ENCODE data around the gene CHIC2. TPM values are rescaled to one million over a fixed set of nuclear protein-coding genes. Genes with fewer than 3 reads are reported as not detected.

The CHIC2 gene
- total and polyA plus RNA-seq, 2 of the 8 experiments (the other 6 are each of a cell fraction or from before 2014, with no cell fraction given): 4.5 to 10.9 TPM

DNA sequence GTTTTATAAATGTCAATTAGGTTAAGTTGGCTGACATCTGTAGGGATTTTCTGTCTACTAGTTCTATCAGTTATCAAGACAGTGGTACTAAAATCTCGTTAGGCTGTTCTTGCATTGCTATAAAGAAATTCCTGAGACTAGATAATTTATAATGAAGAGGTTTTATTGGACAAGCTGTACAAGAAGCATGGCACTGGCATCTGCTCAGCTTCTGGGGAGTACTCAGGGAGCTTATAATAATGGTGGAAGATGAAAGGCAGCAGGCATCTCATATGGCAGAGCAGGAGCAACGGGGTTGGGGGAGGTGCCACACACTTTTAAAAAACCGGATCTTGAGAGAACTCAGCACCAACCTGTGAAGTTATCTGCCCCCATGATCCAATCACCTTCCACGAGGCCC, 28.2 kb downstream of the CHIC2 start:
- Histone ChIP-seq H3K79me2 (ENCODE audit: control insufficient read depth in 1 of 2, insufficient read depth in 2 of 2, low read length in 2 of 2) (no peaks in the 10 kb centered on the region), H3K23me2 (ENCODE audit: low read depth, low read length) (no peaks in the 10 kb centered on the region)
- no peak for TF ChIP-seq KDM5A (IDR thresholded peaks at IDR 0.05; ENCODE audit: low read length)
- no peak for TF ChIP-seq NRF1 (IDR thresholded peaks at IDR 0.05; ENCODE audit: low read depth, low read length)
- TF ChIP-seq, protein P1, sequence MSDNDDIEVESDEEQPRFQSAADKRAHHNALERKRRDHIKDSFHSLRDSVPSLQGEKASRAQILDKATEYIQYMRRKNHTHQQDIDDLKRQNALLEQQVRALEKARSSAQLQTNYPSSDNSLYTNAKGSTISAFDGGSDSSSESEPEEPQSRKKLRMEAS (IDR thresholded peaks at IDR 0.05): no peak
- TF ChIP-seq, protein P2, sequence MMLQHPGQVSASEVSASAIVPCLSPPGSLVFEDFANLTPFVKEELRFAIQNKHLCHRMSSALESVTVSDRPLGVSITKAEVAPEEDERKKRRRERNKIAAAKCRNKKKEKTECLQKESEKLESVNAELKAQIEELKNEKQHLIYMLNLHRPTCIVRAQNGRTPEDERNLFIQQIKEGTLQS (IDR thresholded peaks at IDR 0.05; ENCODE audit: insufficient read depth, low read depth, low read length): no peak
- no peak for TF ChIP-seq RNF2 (IDR thresholded peaks at IDR 0.05; ENCODE audit: borderline replicate concordance, low read depth, low read length, missing control alignments, poor library complexity, severe bottlenecking)
- TF ChIP-seq JUND (IDR thresholded peaks at IDR 0.05; ENCODE audit: low read length): no peak
- TF ChIP-seq, protein P3, sequence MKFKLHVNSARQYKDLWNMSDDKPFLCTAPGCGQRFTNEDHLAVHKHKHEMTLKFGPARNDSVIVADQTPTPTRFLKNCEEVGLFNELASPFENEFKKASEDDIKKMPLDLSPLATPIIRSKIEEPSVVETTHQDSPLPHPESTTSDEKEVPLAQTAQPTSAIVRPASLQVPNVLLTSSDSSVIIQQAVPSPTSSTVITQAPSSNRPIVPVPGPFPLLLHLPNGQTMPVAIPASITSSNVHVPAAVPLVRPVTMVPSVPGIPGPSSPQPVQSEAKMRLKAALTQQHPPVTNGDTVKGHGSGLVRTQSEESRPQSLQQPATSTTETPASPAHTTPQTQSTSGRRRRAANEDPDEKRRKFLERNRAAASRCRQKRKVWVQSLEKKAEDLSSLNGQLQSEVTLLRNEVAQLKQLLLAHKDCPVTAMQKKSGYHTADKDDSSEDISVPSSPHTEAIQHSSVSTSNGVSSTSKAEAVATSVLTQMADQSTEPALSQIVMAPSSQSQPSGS (IDR thresholded peaks at IDR 0.05; ENCODE audit: low read length): no peak
- TF ChIP-seq JUN (IDR thresholded peaks at IDR 0.05; ENCODE audit: low read depth, low read length): no peak
- TF ChIP-seq FOSL1 (IDR thresholded peaks at IDR 0.05; ENCODE audit: insufficient read depth, low read depth, low read length): no peak
- no peak for TF ChIP-seq TBP (IDR thresholded peaks at IDR 0.05; ENCODE audit: low read depth, low read length)
- TF ChIP-seq BACH1 (IDR thresholded peaks at IDR 0.05; ENCODE audit: low read length): no peak
- TF ChIP-seq EP300 (IDR thresholded peaks at IDR 0.05; ENCODE audit: borderline replicate concordance in 1 of 2, low read depth in 2 of 2, low read length in 2 of 2): no peak

More for the DNA sequence above, 28.2 kb downstream of the CHIC2 start:
- no peak overlapping the region for H3K18ac ChIP-seq (ENCODE audit: extremely low read depth, low read length)
- FAIRE-seq (peak; percentile 7), DNase-seq (ENCODE audit: low read depth in 1 of 2, low spot score in 2 of 2) (no peak)
- H4K5ac ChIP-seq (ENCODE audit: insufficient read length, low read depth, low read length): no peak overlapping the region
- H2BK15ac ChIP-seq (ENCODE audit: low read length): no peak overlapping the region
- H4K91ac ChIP-seq (replicated peaks; ENCODE audit: insufficient read length, low read length): no peak overlapping the region
- ChIA-PET CTCF (ENCODE audit: partially characterized antibody) (no interaction called here), POLR2A (ENCODE audit: partially characterized antibody) (no interaction called here)
- H3K4me1 ChIP-seq (replicated peaks in 1 of 4; ENCODE audit: control insufficient read depth in 3 of 4, insufficient read depth in 4 of 4, low read length in 3 of 4): peaks cover 0 to 4% (median 0%) of the 10 kb centered on the region in 4 experiments; a peak in 1 of 7 replicates
- no peak overlapping the region for H3K27ac ChIP-seq (ENCODE audit: low read depth, low read length)
- H4K20me1 ChIP-seq (replicated peaks in 1 of 2; ENCODE audit: control insufficient read depth in 1 of 2, insufficient read depth in 2 of 2, low read length in 2 of 2): no peaks in the 10 kb centered on the region
- no peaks in the 10 kb centered on the region for H3K9me3 ChIP-seq (ENCODE audit: insufficient read depth in 2 of 2, low read depth in 1 of 2, low read length in 1 of 2)
- H2BK12ac ChIP-seq (ENCODE audit: low read depth, low read length): no peak overlapping the region
- H3K4ac ChIP-seq (replicated peaks; ENCODE audit: insufficient read length, low read depth, low read length): no peak overlapping the region
- no peak overlapping the region for H2AK5ac ChIP-seq (ENCODE audit: low read depth, low read length)
- H3K79me1 ChIP-seq (ENCODE audit: low read depth, low read length): no peaks in the 10 kb centered on the region
- no peak overlapping the region for H2BK20ac ChIP-seq (ENCODE audit: low read length)
- no peak overlapping the region for H2BK120ac ChIP-seq (replicated peaks; ENCODE audit: low read depth, low read length)
- no peak overlapping the region for H3K56ac ChIP-seq (replicated peaks; ENCODE audit: insufficient read length, low read depth, low read length)
- no peak overlapping the region for H3K14ac ChIP-seq (ENCODE audit: insufficient read length)
- no peak overlapping the region for H4K8ac ChIP-seq (ENCODE audit: extremely low read depth, insufficient read depth, low read length)
- H3K4me3 ChIP-seq (ENCODE audit: extremely low read depth in 1 of 4, insufficient read depth in 2 of 4, low read depth in 3 of 4, low read length in 4 of 4): no peak overlapping the region
- no peaks in the 10 kb centered on the region for H3K36me3 ChIP-seq (ENCODE audit: control insufficient read depth in 2 of 4, insufficient read depth in 4 of 4, low read length in 3 of 4)
- WGBS, 2 experiments (ENCODE audit: extremely low coverage in 1 of 2, insufficient coverage in 1 of 2, insufficient read length in 1 of 2, insufficient replicate concordance in 2 of 2, low coverage in 1 of 2, low lambda C conversion rate in 2 of 2, missing lambda C conversion rate in 1 of 2): 79% methylated on average over 4 of the region's 4 CpGs; no CpG with 5 or more reads in 1 of the 2 experiments
- no peak overlapping the region for H3K9ac ChIP-seq (replicated peaks in 1 of 4; ENCODE audit: extremely low read depth in 1 of 4, low read depth in 3 of 4, low read length in 3 of 4)
- H2AFZ ChIP-seq (ENCODE audit: low read length): no peak overlapping the region
- H2BK5ac ChIP-seq (ENCODE audit: low read depth, low read length): no peak overlapping the region
- H3K4me2 ChIP-seq (ENCODE audit: insufficient read depth in 1 of 2, low read depth in 2 of 2, low read length in 2 of 2): no peak overlapping the region
- no peak overlapping the region for H3K23ac ChIP-seq (ENCODE audit: insufficient read length)
- H3K27me3 ChIP-seq (replicated peaks in 1 of 4; ENCODE audit: control insufficient read depth in 3 of 4, extremely low read depth in 1 of 4, insufficient read depth in 3 of 4, low read length in 3 of 4): no peaks in the 10 kb centered on the region

Data from H1 (cell line).